ENCODE measurements around the gene RPL22L1.
"Not testable (repeated sequence)": the region's sequence is repeated elsewhere in the genome, so short reads cannot be mapped to it uniquely, and the experiment has no call there.

RPL22L1 gene

DNA sequence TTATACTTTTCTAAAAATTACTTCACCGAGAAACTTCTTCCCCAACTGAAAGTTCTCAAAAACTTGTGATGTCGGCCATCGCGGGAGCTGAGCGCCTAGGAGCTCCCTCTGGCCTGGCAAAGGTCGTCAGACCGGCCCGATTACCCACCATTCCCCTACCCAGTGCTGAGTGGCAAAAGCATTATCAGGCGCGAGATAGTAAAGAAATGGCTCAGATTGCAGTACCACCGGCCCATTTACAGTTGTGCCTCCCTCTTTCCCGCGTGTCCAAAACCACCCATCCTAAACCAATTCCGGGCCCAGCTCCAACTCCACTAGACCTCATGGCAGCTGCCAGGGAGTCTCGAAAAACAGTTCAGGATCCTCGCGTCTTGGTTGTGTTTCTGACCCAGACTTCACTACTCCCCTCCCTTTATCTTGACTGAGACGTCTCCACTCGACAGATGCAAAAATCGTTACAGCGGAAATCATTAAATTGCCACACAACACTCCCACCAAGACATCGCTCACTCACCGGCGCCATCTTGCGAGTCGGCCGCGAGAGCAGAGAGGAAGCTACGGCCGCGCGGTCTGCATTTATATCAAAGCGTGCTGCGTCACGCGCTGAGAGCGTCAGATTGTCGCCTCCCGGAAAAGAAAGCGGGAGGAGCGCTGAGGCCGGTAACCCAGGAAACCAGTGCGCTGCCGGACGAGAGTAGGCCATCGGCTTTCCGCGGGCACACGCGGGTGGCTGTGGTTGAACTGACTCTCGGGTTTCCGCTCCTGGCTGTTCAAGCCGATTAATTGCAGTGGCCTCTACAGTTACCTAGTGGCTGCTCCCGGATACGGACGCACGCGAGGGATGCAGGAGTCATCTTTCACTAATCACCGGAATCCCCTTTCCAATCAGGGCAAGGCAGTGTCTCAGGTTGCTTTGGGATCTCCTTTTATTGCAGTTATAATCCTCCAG is at the start of gene RPL22L1:
RPL22L1 (minus strand) TSS at position 551 of the 949 bp plus-strand sequence; CDS start at position 523, 28 bp downstream.
- no peak for DNase-seq

DNA sequence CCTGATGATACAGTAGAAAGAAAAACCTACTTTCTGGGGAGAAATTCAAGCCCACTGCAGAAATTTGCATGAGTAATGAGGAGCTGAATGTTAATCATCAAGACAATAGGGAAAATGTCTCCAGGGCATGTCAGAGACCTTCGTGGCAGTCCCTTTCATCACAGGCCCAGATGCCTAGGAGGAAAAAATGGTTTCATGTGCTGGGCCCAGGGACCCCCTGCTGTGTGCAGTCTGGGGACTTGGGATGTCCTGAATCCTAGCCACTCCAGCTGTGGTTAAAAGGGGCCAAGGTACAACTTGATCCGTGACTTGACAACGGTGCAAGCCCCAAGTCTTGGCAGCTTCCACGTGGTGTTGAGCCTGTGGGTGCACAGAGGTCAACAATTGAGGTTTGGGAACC is 48.7 kb upstream of the RPL22L1 start:
- DNase-seq = no peak

DNA sequence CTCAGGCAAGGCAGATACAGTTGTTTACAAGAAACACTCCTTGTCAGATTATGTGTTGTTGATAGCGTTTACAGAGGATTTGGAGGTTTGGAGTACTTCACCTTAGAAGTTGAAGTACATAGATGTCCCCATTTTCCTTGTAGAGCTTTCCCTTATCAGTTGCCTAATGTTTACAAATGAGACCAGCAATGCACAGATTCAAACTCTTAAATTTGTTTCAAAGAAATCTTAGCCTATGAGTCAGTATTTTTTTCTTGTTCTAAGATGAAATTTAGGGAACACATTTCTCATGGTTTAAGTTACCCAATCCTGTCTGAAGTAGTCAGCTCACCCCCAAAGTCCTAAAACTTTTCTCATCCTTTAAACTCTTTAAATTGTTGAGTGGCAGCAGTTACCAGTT is 44.7 kb upstream of the RPL22L1 start:
- no peak for DNase-seq

DNA sequence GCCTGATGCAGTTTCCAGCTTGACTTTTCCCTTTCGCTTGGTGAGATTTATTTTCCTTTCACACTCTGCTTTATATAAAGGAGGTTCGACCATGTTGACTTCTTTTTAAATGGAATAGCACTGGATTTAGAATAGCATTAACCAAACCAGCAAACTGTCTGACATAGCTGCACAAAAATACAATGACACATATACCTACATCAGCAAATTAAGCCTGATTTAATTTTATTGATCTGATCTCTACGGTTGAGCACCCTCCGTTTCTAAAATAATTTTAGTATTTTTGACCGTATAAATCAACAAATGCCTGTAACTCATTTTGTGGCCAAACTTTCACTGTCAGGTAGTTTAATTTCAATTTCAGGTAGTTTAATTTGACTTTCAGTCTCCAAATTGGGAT is 44.2 kb upstream of the RPL22L1 start:
- no peak for DNase-seq

DNA sequence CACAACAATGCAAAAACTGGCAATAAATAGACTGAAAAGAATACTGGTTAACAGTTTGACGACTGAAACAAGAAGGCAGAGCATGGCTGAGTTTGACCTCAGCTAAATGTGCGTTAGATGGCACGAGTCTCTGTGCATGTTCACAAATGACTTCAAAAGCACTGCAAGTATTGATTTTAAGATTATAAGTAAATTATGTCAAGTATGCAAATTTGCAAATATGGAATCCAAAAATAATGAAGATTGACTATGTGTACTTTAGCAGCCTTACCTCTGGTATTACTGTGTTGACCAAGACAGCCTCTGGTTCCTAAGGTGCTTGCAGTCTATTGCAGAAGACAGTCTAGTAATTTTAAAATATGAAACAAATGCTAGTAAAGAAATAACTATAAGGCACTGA is 41.1 kb upstream of the RPL22L1 start:
- DNase-seq = no peak

DNA sequence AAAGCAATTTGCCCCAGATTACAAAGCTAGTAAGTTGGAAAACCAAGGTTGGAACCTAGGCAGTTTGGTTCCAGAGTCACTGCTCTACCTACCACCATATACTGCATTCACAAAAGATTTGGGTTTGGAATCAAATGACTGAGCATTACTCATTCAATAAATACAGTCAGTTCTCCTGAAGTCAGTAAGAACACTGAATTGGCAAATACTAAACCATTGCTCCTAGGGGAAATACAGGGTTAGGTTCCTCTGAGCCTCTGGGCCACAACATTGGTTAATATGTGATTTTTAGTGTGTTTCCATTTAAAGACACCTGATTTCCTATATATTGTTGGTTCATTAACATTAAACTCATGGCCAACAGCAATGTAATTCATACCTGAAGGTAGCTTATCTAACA is 40.5 kb upstream of the RPL22L1 start:
- DNase-seq = no peak

DNA sequence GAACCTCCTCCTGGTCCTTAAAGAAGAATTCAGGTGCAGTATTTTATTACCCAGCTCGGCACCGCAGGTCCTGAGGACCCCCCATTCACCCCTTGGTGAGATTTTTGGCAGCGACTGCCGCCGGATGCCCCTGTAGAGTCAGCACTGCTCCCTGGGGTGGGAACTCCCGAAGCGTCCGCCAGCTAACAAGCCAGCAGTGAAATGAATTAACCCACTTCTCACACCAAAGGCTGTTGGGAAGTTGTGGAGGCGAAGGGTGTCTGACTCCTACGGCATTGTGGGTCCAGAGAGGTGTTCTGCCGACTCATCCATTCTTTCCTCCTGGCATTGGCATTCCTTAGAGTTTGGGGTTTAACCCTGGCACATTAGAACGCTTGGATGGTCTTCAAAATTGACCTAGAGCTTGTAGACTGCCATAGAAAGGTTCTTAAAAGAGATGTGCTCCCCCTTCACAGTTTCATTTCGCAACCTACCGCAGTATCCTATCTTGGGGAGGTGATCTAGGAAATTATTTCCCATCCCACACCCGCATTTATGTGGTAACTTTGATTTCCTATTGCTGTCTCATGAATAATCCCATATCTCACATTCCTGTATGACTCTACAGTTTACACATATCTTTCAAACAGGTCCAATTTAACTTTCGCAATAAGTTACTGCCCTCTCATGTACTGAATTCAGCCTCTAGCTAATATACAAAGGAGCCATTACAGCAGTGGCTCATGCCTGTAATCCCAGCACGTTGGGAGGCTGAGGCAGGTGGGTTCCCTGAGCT is 39.3 kb upstream of the RPL22L1 start:
- no peak for DNase-seq

DNA sequence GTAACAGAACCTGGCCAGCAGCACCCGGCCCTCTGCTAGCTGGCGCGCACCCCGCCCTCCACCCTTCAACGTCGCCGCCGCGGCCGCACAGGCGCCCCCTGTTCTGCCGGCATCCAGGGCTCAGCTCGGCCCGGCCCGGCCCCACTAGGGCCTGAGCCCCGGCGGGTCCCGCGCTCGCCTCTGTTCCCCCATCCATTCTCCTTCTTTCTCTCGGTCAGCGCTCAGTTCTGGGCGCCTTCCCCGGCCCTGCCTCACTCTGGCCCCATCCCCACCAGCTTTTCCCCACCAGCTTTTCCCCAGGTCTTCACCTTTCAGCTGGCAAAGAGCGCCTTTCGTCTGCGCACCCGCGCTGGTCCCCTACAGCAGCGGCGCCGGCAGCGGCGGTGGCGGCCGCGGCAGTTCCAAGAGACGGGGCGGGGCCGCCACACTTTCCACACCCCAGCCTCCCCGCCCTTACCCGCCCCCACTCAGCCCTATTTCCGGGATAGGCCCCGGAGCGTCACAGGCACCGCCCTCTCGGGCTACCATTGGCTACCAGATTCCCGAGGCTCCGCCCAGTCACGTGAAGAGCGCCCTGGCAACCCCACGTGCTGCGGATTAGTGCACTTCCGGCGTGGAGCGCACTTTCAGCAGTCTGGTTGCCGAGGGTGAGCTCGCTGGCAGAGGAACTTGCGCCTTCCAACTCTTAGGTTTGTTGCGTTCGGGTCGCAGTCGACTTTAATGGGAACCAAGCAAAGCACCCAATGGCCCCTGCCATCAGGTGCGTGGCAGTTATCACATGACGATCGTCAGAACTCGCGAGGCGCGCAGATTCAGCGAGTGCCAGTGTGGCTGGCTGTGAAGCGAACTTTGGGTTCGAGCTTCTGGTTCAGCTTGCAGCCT is 38.5 kb upstream of the RPL22L1 start, which contains the start of gene EIF5A2:
EIF5A2 (minus strand) TSS at position 403 of the 882 bp plus-strand sequence. CDS start 831 bp downstream, outside the sequence.
- DNase-seq = peak; percentile 96 to 97

DNA sequence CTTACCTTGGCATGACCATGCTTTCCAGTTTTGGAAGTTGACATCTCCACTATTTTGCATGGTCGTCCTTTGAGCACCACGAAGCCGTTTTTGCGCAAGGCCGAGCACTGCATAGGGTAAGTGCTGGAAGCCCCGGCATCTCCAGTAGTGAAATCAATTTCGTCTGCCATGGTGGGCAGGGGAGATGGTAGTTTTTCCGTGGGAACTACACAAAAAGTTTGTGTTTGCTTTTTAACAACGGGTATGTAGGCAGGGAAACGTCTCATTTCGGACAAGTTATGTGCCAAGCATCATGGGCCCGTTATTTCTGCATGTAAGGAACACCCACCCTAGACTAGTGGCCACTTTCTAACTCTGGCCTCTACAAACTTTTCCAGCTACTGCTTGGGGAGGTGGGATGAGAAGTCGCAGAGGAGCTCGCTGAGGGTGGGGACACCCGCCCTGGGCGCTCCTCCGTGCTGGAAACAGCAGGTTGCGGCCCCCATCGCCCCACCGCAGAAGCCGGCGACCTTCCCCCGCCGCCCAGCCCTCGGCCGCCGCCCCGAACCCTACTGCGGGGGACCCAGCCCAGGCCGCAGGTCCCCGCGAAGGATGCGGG is 37.7 kb upstream of the RPL22L1 start:
- DNase-seq = peak in 1 of 2 experiments; percentile 26

DNA sequence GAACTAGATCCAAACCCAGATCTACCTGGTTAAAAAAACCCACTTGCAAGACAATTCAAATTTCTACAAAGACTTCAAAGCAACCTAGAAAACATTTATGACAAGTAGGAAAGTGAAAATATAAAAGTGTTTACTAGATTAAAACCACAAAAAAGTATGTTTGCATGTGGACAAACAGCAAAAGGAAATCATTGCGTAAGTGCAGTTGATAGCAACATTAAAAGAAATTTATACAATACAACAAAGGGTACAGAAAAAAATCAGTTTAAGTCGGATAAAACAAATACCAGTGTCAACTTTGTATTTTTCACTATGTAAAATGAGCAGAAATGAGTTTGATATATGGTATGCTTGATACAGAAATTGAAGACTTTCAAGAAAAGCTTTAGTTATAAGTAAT is 35.9 kb upstream of the RPL22L1 start:
- DNase-seq = no peak

DNA sequence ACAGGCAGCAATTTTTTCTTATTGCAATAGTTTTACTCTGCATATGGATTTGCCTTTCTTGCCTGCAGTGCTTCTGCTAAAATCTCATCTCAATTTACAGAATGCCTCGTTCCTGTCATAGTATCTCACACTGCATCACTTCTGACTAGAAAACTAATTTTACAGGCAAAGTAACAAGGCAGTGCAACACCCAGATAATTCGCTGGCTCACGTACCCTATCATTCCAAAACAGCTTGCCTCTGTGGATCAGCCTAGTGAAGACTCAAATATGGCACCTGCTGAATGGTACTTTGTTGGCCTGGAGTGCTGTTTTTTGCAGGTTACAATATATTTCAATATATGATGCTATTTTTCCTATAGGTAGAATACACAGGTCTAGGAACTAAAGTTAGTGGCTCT is 33.1 kb upstream of the RPL22L1 start:
- DNase-seq = no peak

DNA sequence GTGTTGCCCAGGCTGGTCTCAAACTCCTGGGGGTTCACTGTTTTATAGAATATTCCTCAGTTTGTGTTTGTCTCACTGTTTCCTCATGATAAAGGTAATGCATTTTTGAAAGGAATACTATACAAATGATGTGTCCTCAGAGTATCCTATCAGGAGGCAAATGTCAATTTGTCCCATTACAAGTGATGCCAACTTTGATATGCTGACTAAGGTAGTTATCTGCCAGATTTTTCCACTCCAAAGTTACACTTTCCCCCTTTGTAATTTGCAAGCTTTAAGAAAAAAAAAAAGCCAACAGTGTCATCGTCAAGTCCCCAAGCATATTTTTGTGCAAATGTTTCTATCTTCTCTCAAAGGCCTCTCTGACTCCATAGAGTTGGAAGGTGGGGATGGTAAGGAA is 29.5 kb upstream of the RPL22L1 start:
- no peak for DNase-seq

DNA sequence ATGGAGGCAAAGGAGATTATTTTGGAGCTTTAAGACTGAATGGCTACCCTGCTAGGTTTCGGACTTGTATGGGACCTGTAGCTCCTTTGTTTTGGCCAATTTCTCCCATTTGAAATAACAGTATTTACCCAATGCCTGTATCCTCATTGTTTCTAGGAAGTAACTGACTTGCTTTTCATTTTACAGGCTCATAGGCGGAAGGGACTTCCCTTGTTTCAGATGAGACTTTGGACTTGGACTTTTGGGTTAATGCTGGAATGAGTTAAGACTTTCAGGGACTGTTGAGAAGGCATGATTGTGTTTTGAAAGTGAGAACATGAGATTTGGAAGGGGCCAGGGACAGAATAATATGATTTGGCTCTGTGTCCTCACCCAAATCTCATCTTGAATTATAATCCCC is 28.0 kb upstream of the RPL22L1 start:
- DNase-seq = no peak

DNA sequence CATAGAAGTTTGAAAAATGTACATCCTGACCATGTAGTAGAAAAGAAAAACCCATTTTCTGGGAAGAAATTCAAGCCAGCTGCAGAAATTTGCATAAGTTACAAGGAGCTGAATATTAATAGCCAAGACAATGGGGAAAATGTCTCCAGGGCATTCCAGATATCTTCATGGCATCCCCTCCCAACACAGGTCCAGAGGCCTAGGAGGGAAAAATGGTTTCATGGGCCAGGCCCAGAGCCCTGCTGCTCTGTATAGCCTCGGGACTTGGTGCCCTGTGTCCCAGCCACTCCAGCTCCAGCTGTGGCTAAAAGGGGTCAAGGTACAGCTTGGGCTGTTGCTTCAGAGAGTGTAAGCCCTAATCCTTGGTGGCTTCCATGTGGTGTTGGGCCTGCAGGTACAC is 27.2 kb upstream of the RPL22L1 start:
- DNase-seq = not testable (repeated sequence)

DNA sequence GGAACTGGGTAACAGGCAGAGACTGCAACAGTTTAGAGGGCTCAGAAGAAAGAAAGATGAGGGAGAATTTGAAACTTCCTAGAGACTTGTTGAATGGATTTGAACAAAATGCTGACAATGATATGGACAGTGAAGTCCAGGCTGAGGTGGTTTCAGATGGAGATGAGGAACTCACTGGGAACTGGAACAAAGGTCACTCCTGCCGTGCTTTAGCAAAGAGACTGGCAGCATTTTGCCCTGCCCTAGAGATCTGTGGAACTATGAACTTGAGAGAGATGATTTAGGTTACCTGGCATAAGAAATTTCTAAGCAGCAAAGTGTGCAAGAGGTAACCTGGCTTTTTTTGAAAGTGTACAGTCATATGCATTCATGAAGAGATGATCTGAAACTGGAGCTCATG is 26.8 kb upstream of the RPL22L1 start:
- DNase-seq = no peak

DNA sequence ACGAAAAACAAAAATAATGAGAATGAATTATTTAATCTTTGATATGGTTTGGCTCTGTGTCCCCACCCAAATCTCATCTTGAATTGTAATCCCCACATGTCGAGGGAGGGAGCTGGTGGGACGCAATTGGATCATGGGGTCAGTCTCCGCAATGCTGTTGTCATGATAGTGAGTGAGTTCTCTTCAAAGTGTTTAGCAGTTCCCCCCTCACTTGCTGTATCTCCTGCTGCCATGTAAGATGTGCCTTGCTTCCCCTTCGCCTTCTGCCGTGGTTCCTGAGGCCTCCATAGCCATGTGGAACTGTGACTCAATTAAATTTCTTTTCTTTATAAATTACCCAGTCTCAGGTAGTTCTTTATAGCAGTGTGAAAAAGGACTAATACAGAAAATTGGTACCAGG is 26.3 kb upstream of the RPL22L1 start:
- not testable (repeated sequence) for DNase-seq

DNA sequence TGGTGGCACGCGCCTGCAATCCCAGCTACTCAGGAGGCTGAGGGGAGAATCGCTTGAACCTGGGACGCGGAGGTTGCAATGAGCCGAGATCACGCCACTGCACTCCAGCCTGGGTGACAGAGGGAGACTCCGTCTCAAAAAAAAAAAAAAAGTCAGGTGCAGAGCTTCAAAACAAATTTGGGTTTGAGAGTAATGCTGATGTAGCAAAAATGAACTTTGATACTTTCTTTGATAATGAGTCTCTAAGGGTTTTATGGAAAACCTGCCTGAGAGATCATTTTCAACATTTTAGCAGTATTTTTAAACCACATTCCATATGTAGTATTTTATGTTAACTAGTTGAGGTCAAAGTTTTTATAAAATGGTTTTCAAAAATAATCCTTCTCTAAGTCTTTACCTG is 23.9 kb upstream of the RPL22L1 start:
- DNase-seq = no peak

DNA sequence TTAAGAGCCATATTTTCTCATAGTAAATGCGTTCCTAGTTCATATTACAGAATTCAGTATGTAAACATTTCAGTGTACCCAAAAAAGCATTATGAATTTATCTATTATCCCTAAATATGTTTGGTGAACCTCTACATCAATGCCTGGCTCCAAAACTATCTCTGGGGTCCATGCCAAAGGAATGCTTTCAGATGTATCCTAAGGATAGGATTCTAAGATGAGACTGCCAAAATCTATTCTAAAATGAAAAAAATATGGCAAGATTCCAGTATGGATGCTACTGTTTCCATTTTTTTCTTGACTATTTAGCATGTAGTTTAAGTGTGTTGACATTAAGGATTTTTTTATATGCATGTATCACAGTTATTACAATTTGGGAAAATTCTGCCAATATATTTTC is 19.6 kb upstream of the RPL22L1 start:
- DNase-seq = no peak

DNA sequence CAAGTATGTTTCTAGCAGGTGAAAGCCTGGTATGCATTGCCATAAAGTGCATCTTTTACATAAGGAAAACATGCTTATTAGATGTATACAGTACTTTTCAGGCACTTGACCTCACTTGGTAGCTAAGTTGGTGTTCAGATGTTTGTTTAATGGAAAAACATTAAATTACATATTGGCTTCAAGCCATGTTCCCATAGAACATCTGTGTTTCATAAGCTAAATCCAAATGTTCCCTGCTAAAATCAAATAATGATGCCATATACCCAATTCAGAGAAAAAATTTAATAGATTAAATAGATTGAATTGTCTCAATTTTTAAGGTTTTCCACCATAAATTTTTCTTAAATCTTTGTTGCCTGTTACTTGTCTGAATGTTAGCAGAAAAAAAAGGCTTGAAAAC is 19.1 kb upstream of the RPL22L1 start:
- DNase-seq = no peak

DNA sequence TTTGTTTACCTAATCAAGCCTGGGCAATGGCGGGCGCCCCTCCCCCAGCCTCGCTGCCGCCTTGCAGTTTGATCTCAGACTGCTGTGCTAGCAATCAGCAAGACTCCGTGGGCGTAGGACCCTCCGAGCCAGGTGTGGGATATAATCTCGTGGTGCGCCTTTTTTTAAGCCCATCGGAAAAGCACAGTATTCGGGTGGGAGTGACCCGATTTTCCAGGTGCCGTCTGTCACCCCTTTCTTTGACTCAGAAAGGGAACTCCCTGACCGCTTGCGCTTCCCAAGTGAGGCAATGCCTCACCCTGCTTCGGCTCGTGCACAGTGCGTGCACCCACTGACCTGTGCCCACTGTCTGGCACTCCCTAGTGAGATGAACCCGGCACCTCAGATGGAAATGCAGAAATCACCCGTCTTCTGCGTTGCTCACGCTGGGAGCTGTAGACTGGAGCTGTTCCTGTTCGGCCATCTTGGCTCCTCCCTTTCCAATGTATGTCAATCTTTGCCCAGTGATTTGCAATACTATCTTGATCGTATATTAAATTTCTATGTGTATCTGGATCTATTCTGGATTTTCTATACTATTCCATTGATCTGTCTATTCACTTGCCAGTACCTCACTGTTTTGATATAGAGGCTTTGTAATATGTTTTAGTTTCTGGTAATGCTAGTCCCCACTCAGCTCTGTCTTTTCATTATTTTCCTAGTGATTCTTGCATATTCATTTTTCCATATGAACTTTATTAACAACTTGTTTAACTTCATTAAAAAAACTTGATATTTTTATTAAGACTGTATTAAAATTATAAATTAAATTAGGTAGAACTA is 14.3 kb upstream of the RPL22L1 start:
- not testable (repeated sequence) for DNase-seq

DNA sequence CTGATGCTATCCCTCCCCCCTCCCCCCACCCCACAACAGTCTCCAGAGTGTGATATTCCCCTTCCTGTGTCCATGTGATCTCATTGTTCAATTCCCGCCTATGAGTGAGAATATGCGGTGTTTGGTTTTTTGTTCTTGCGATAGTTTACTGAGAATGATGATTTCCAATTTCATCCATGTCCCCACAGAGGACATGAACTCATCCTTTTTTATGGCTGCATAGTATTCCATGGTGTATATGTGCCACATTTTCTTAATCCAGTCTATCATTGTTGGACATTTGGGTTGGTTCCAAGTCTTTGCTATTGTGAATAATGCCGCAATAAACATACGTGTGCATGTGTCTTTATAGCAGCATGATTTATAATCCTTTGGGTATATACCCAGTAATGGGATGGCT is 8.7 kb upstream of the RPL22L1 start:
- DNase-seq = not testable (repeated sequence)
